Placental epithelial cell (primary cell): ENCODE results near the gene C17orf67. TPM values are rescaled to one million over a fixed set of nuclear protein-coding genes. Genes with fewer than 3 reads are reported as not detected.

Experiments used
- small RNA-seq: library from RNA; depleted of rRNA; stranded (forward); fragments of <200 nt; gene quantifications from one replicate; pipeline ENCODE3, GENCODE V24; 2012
- total RNA-seq: library from RNA; depleted of rRNA; stranded (reverse); fragments of >200 nt; gene quantifications from 2 replicates; pipeline ENCODE4 v1.2.3, GENCODE V29; 2012

C17orf67 gene
- total RNA-seq = 1.3 and 1.6 TPM in 2 replicates

GRCh38 chr17:56833809-56834379 lies at the start of gene C17orf67, which contains the start of gene DGKE:
Gene C17orf67 (minus strand): TSS chr17:56833920. CDS start chr17:56815810, 18,110 bp downstream.
Gene DGKE (plus strand): TSS chr17:56834151. CDS start chr17:56834796, 645 bp downstream.

Small RNA genes lying within 50 kb of the gene (small RNA-seq; reads per million reads assigned to genes)
- gene RNU6-1158P = not detected

Other genes starting within 250 kb of the C17orf67 start
- gene NOG, start 240.2 kb downstream of the C17orf67 start, total RNA-seq = 83.6 and 168 TPM in 2 replicates
- 3.9 and 6.4 TPM in 2 replicates for gene DGKE, start 231 bp upstream of the C17orf67 start, total RNA-seq
- 18.1 and 22.2 TPM in 2 replicates for gene TRIM25, start 80.1 kb upstream of the C17orf67 start, total RNA-seq
- 16.9 and 18.3 TPM in 2 replicates for gene COIL, start 127.1 kb upstream of the C17orf67 start, total RNA-seq
- gene SCPEP1, start 144.2 kb upstream of the C17orf67 start, total RNA-seq = 6.8 and 11.0 TPM in 2 replicates